IMR-90 (cell line): ENCODE measurements around the gene AGR3. TPM values are rescaled to one million over a fixed set of nuclear protein-coding genes. Genes with fewer than 3 reads are reported as not detected.

Experiments used
- ATAC-seq: fragments of 200-7000 bp; cut with Tn5 transposase; 2 replicates; pipeline ENCODE4 v1.9.1; 2020; ENCODE audit warnings: low read depth, mild to moderate bottlenecking, moderate library complexity
- BruUV-seq: library from RNA; stranded (reverse); fragments of 400-500 nt; replicated peaks from 2 replicates; lab custom pipeline; 2021; lab: Mats Ljungman, UMichigan
- CTCF ChIA-PET: fragments of 300-600 bp; formaldehyde crosslinking; extraction: SDS; loops from one replicate; lab custom pipeline; 2021; ENCODE audit warnings: antibody characterized with exemption; lab: Yijun Ruan, JAX
- POLR2A ChIA-PET: fragments of 300-600 bp; sonication (Branson Sonifier 250); formaldehyde crosslinking; loops from one replicate; lab custom pipeline; 2022; ENCODE audit warnings: antibody characterized with exemption; ENCODE audit not compliant: unreplicated experiment; lab: Charles Lee
- DNase-seq: peaks from one replicate; pipeline ENCODE4 v3.0.0; 2013
- H2AFZ ChIP-seq: replicated peaks from 2 replicates; pipeline ENCODE3; 2013; ENCODE audit warnings: low read length, mild to moderate bottlenecking; ENCODE audit not compliant: poor library complexity
- H2AK5ac ChIP-seq: 2 replicates; pipeline ENCODE4 v1.6.1; 2013; ENCODE audit warnings: low read depth, low read length, inconsistent platforms
- H2AK9ac ChIP-seq: replicated peaks from 2 replicates; pipeline ENCODE3; 2013; ENCODE audit warnings: mild to moderate bottlenecking, low read depth, low read length, moderate library complexity; ENCODE audit not compliant: poor library complexity
- H2BK120ac ChIP-seq: 2 replicates; pipeline ENCODE4 v1.6.1; 2013; ENCODE audit warnings: low read depth, low read length, inconsistent platforms
- H2BK15ac ChIP-seq: 3 replicates; pipeline ENCODE4 v1.6.1; 2013; ENCODE audit warnings: low read depth, low read length, inconsistent platforms
- H2BK20ac ChIP-seq: 2 replicates; pipeline ENCODE4 v1.6.1; 2013; ENCODE audit warnings: low read depth, mild to moderate bottlenecking, inconsistent platforms, low read length, moderate library complexity
- H2BK5ac ChIP-seq: 2 replicates; pipeline ENCODE4 v1.6.1; 2013; ENCODE audit warnings: mild to moderate bottlenecking, low read depth, low read length, inconsistent platforms; ENCODE audit not compliant: poor library complexity, severe bottlenecking
- H3K14ac ChIP-seq: replicated peaks from 2 replicates; pipeline ENCODE4 v1.6.1; 2013; ENCODE audit warnings: low read depth, low read length, inconsistent platforms
- H3K18ac ChIP-seq: 2 replicates; pipeline ENCODE4 v1.6.1; 2013; ENCODE audit warnings: low read depth, low read length, control low read depth
- H3K23ac ChIP-seq: 2 replicates; pipeline ENCODE4 v1.6.1; 2013; ENCODE audit warnings: low read depth, low read length, inconsistent platforms
- H3K27ac ChIP-seq: 2 replicates; pipeline ENCODE4 v1.5.1; 2013; ENCODE audit warnings: mild to moderate bottlenecking, control low read depth, low read length; ENCODE audit not compliant: insufficient read depth
- H3K27me3 ChIP-seq: 2 replicates; pipeline ENCODE4 v1.6.1; 2013; ENCODE audit warnings: low read length; ENCODE audit not compliant: control insufficient read depth, insufficient read depth
- H3K36me3 ChIP-seq: 2 replicates; pipeline ENCODE4 v1.6.1; 2013; ENCODE audit warnings: low read length, mixed read lengths; ENCODE audit not compliant: control insufficient read depth, insufficient read depth
- H3K4ac ChIP-seq: 2 replicates; pipeline ENCODE4 v1.6.1; 2013; ENCODE audit warnings: low read depth, low read length, inconsistent platforms
- H3K4me1 ChIP-seq: 2 replicates; pipeline ENCODE4 v1.6.1; 2013; ENCODE audit warnings: low read length, mixed read lengths; ENCODE audit not compliant: control insufficient read depth, insufficient read depth
- H3K4me2 ChIP-seq: 2 replicates; pipeline ENCODE4 v1.6.1; 2013; ENCODE audit warnings: low read depth, mild to moderate bottlenecking, control low read depth, low read length, moderate library complexity
- H3K4me3 ChIP-seq: 2 replicates; pipeline ENCODE4 v1.5.1; 2013; ENCODE audit warnings: low read depth, mild to moderate bottlenecking, control low read depth, low read length, moderate library complexity; ENCODE audit not compliant: insufficient read depth
- H3K56ac ChIP-seq: 2 replicates; pipeline ENCODE4 v1.6.1; 2013; ENCODE audit warnings: low read length, inconsistent platforms; ENCODE audit not compliant: insufficient read depth; ENCODE audit errors: extremely low read depth
- H3K79me1 ChIP-seq, 2 experiments: 2 replicates each; pipeline ENCODE4 v1.6.1; 2013; ENCODE audit warnings: low read length in 2 of 2, inconsistent platforms in 1 of 2, low read depth in 1 of 2
- H3K9ac ChIP-seq: 2 replicates; pipeline ENCODE4 v1.6.1; 2013; ENCODE audit warnings: low read depth, low read length, control low read depth
- H3K9me1 ChIP-seq: 2 replicates; pipeline ENCODE4 v1.6.1; 2013; ENCODE audit warnings: low read length, inconsistent platforms; ENCODE audit not compliant: insufficient read depth
- H3K9me3 ChIP-seq: 2 replicates; pipeline ENCODE4 v1.6.1; 2013; ENCODE audit warnings: low read length; ENCODE audit not compliant: control insufficient read depth, insufficient read depth
- H4K20me1 ChIP-seq: 2 replicates; pipeline ENCODE4 v1.6.1; 2013; ENCODE audit warnings: low read length, inconsistent platforms; ENCODE audit not compliant: insufficient read depth
- H4K5ac ChIP-seq: 2 replicates; pipeline ENCODE4 v1.6.1; 2013; ENCODE audit warnings: mild to moderate bottlenecking, low read depth, low read length, control low read depth
- H4K8ac ChIP-seq, 2 experiments: 2 replicates each; pipeline ENCODE4 v1.6.1; 2013; ENCODE audit warnings: low read depth in 2 of 2, low read length in 2 of 2, control low read depth in 1 of 2, inconsistent platforms in 1 of 2
- H4K91ac ChIP-seq: 2 replicates; pipeline ENCODE4 v1.6.1; 2013; ENCODE audit warnings: low read depth, low read length, inconsistent platforms; ENCODE audit not compliant: insufficient read depth
- CEBPB ChIP-seq: IDR thresholded peaks from 2 replicates; pipeline ENCODE4 v1.6.1; 2012; ENCODE audit warnings: low read depth, low read length, improper control_type of control experiment
- MAFK ChIP-seq: IDR thresholded peaks from 2 replicates; pipeline ENCODE4 v1.6.1; 2012; ENCODE audit warnings: low read depth, low read length, improper control_type of control experiment
- NFE2L2 ChIP-seq: fragments of 150-350 bp; IDR thresholded peaks from 2 replicates; pipeline ENCODE4 v1.6.1; 2016; ENCODE audit warnings: low read depth, mild to moderate bottlenecking, low read length
- POLR2A ChIP-seq: IDR thresholded peaks from 2 replicates; pipeline ENCODE4 v1.6.1; 2012; ENCODE audit warnings: mild to moderate bottlenecking, low read depth, low read length
- WGBS, 2 experiments: methylation state at CpG; one replicate each; pipeline versions ENCODE4 v1.1.5 to v1.1.7; 2013; ENCODE audit warnings: missing lambda C conversion rate in 2 of 2; ENCODE audit not compliant: insufficient read length in 1 of 2; ENCODE audit errors: extremely low coverage in 2 of 2; 5-methylcytosine and 5-hydroxymethylcytosine counted together
- dilution Hi-C: fragments of 300-500 bp; cut with HindIII; formaldehyde crosslinking; loops from one replicate; pipeline ENCODE4 v1.14.3; 2018; ENCODE audit warnings: low sequenced_read_pairs; ENCODE audit not compliant: unreplicated experiment
- in situ Hi-C: fragments of 300-500 bp; cut with MboI; formaldehyde crosslinking; loops from 3 replicates; pipeline ENCODE4 v1.14.3; 2019; ENCODE audit warnings: low sequenced_read_pairs, inconsistent platforms, mixed read lengths
- intact Hi-C: fragments of 100-400 bp; cut with micrococcal nuclease; formaldehyde crosslinking; loops from 2 replicates; pipeline ENCODE4 v1.10.0; 2022
- polyA plus RNA-seq, 3 experiments: library from polyadenylated mRNA; depleted of rRNA; stranded (reverse); fragments of >200 nt; gene quantifications; 2 replicates each; pipeline ENCODE4 v1.2.3, GENCODE V29; 2012; ENCODE audit warnings: low replicate concordance in 1 of 3
- total RNA-seq: library from RNA; depleted of rRNA; stranded (reverse); fragments of >200 nt; gene quantifications from 2 replicates; pipeline ENCODE4 v1.2.3, GENCODE V29; 2012

Gene AGR3
- total and polyA plus RNA-seq, 2 of the 4 experiments (the other 2 are of a cell fraction), result not detected

DNA sequence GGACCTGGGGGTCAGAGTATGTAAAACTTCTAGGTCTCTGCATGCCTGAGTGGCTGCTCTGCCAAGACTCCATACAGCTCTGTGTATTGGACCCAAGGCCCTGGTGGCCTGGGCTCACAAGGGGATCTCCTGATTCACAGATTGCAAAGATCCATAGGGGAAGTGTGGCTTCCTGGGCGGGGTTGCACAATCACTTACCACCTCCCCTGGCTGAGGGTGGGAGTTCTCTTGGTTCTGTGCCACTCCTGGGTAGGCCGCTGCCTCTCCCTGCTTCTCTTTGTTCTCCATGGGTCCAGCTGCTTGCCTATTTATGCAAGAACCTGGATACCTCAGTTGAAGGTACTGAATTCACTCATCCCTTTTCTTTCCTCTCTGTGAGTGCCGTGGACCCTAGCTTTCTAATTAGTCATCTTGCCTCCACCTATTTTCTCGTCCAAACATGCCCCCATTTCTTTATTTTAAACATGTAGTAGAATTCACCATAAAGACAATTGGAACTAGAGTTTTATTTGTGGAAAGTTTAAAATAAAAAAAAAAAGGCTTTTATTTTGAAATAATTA lies 18.5 kb upstream of the AGR3 start:
- Histone ChIP-seq H4K91ac (no peak overlapping the region), H3K4me3 (no peak overlapping the region), H3K27ac (no peak overlapping the region), H3K23ac (no peak overlapping the region), H3K18ac (no peak overlapping the region), H2AK5ac (no peak overlapping the region), H3K9me3 (no peaks in the 10 kb centered on the region), H2AFZ (no peak overlapping the region), H3K4ac (no peak overlapping the region), H3K4me1 (no peaks in the 10 kb centered on the region), H3K27me3 (no peaks in the 10 kb centered on the region), H4K20me1 (no peaks in the 10 kb centered on the region), H2BK5ac (no peak overlapping the region), H3K9ac (no peak overlapping the region), H3K9me1 (no peaks in the 10 kb centered on the region), H3K56ac (no peak overlapping the region), H3K4me2 (no peak overlapping the region), H4K5ac (no peak overlapping the region), H2BK20ac (no peak overlapping the region), H2BK120ac (no peak overlapping the region), H4K8ac (no peak overlapping the region), H3K79me1 (no peaks in the 10 kb centered on the region), H3K36me3 (no peaks in the 10 kb centered on the region), H2BK15ac (no peak overlapping the region), H3K14ac (no peak overlapping the region), H2AK9ac (no peak overlapping the region)
- CTCF ChIA-PET, result interaction anchor here (0.7 kb wide), 1 partner anchor 40 kb away, joined by 3 read pairs; no protein-coding TSS in a partner anchor
- intact Hi-C loops, result no loop called here
- DNase-seq, result no peak
- dilution Hi-C loops, result no loop called here
- BruUV-seq, result no TSS peak
- POLR2A ChIA-PET, result no interaction called here
- no peak for ATAC-seq
- in situ Hi-C loops, result loop anchor here (25.0 kb wide), 3 partner anchors 288 to 1437 kb away; no protein-coding TSS in a partner anchor
- WGBS, 2 experiments, result no CpG with 5 or more reads among the region's 4 CpGs
- TF ChIP-seq NFE2L2 (no peak), CEBPB (peak; percentile 26; the same call in 1 of the 2 replicates), MAFK (no peak), POLR2A (no peak)
